Vagina (tissue), 2 donors: Measurements from ENCODE around the gene TNRC18.

Experiments used
- CTCF ChIP-seq, 3 experiments: fragments of 450-650 bp in 2 of 3; fragments of 200-600 bp in 1 of 3; sonication (generic) in 1 of 3; IDR thresholded peaks; one replicate each; pipeline ENCODE4 v1.5.1; 2017 to 2019; ENCODE audit warnings: antibody characterized with exemption in 3 of 3, mild to moderate bottlenecking in 2 of 3, moderate library complexity in 2 of 3
- POLR2A ChIP-seq, 2 donors: fragments of 450-650 bp; IDR thresholded peaks; one replicate each; pipeline ENCODE4 v1.6.1; 2017; ENCODE audit warnings: antibody characterized with exemption in 2 of 2, mild to moderate bottlenecking in 2 of 2, moderate library complexity in 2 of 2

GRCh38 chr7:5430612-5430947, 6.9 kb upstream of the TNRC18 start:
- no peak for TF ChIP-seq CTCF (IDR thresholded peaks at IDR 0.05)
- TF ChIP-seq POLR2A (IDR thresholded peaks at IDR 0.05) = no peak
